ENCODE results near the gene KRT35.

KRT35 gene

DNA sequence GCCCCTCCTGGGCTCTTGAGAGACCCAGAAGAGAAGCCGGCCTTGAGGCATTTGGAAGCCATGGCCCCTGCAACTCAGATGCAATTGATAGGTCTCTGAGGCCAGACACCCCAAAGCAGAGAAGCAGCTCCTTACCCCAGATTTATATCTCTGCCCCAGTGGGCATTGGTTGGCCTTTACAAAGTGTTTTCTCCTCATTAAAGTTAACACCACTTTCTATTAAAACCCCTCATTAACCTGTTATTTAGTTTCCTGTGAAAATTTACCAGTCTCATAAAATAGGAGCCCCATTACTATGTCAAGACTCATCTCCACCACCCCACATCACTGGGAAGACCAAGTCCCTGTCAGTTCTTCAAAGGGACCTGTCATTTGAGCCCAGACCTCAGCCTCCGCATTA lies at the start of gene KRT35:
TSS of gene KRT35 (minus strand) at position 116 of the 400 bp plus-strand sequence. CDS start at position 62, 54 bp downstream.
- DNase-seq: no peak

DNA sequence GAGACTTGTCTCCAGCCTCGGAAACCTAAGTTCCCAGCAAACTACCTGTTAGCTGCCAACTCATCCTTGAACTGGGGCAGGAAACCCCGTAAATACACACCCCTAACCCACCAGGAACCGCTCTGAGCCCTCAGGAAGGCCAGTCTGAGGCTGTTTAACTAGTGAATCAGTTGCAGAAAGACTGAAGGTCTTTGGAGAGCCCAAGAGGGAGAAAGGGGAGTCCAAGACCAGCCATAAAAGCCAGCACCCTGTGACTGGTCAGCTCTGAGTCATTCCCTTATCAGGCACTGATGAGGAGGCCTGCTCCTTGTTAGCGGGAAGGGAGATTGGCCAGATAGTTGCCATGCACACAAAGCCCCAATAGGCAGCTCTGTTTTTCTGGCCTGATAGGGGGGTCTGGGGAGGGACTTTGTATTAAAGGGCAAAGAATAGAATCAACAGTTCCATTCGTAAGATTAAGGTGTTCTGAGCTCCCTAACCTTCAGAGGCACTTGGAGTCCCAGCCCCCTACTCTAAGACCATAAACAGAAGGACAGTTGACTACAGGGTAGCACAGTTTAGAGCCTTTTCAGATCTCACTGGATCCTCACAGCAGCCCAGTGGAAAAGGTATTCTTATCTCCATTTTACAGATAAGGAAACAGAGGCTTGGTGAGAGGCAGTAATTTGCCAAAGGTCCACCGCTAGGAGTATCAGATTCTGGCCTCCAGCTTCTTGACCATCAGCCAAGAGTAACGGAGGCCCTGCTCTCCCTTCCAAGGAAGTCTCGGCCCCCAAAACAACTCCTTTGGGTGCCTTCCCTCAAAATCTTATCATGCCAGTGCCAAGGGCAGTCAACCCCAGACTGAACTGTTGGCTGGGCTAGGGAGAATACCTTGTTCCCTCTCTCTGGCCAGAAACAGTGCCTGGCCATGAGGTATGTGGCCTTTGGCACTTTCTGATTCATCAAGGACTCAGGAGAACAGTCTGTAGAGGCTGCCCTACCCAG lies 49.4 kb upstream of the KRT35 start:
- no peak for DNase-seq

DNA sequence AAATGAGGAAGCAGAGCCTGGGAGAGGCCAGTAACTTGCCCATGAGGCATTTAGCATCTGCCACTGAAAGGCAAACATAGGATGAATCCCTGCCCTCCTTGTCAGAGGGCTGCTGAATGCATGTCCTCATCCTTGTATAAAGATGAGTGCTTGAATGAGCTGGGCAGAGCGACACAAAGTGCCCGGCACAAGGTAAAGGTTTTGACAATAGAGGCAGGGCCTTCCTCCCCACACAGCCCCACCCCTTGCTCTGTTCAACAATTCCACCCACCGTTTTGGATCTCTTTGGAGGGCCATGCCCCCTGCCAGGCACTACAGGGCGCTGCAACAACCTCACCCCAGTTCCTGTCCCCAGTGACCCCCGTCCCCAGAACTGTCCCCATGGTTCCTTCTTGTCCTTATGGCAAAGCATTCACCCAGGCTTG lies 48.6 kb upstream of the KRT35 start:
- DNase-seq: no peak

DNA sequence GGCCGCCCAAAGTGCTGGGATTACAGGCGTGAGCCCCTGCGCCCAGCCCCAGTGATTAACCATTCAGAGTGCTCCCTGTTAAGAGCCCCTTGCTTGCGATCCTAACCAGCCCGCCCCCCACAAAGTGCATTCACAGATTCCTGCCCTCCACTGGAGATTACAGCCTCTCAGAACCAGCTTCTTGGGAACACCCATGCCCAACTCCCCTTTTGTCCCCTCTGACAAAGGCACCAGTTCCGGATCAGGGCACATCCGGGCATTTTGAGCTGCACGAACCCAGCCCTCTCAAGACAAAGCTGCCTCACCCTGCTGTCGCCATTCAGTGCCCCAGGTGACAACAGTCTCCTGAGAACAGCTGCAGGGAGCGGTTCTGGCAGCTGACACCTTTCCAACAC lies 48.0 kb upstream of the KRT35 start:
- no peak for DNase-seq

DNA sequence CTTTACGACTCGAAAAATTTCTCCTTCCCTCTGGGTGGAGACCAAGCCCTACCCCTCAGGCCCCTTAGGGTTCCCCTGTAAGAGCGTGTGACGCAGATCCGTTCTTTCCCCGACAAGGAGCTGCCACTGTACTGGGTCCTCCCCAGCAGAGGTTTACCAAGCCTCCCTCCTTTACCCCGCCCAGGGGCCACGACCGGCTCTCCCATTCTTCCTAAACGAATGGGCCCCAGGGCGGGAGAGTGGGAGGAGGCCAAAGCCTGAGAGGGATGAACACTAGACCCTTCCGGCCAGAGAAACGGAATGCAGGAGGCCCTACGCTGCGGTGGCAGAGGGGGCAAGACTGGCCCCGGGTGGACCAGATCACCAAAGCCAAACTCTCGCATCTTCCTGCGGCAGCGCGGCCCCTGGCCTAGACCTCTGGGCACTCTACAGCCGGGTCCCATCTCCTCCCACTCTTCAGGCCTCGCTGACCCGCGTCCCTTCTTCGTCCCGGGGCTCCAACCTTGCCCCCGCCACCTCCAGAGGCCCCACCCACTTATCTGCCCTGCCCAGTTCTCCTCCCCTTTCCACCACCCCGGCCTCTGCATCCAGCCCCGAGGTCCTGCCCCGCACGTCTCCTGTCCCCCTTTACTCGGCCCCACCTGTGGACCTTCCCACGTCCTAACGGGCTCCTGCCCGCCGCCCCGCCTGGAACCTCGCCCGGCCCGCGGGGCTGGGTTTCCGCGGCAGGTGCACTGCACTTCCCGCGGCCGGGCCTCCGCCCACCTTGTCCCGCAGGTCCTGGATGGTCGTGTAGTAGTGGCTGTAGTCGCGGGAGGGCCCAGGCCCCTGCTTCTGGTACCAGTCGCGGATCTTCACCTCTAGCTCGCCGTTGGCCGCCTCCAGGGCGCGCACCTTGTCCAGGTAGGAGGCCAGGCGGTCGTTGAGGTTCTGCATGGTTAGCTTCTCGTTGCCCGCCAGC lies 46.4 kb upstream of the KRT35 start:
- DNase-seq: peak; percentile 34

DNA sequence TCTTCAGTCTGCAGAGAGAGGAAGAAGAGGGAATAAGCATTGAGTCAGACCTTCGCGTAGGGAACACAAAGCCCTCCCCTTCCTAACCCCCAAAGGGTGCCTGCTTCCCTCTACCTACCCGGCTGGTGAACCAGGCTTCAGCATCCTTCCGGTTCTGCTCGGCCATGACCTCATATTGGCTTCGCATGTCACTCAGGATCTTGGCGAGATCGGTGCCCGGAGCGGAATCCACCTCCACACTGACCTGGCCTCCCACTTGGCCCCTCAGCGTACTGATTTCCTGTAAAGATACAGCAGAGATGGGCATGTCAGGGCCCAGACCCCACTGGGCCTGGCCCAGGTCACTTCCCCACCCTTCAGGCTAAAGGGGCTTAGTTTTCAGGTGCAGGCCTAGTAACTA lies 43.3 kb upstream of the KRT35 start:
- no peak for DNase-seq

DNA sequence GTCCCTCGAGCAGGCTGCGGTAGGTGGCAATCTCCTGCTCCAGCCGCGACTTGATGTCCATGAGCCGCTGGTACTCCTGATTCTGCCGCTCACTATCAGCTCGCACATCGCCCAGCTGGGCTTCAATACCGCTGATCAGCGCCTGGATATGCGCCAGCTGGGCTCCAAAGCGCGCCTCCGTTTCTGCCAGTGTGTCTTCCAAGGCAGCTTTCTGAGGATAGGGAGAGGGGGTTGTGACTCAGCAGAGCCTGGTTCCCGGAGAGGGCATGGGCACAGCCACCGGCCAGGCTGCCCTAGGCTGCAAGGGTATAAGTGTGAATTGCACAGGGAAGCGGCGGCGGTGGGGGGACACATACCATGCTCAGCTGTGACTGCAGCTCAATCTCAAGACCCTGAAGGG lies 42.8 kb upstream of the KRT35 start:
- no peak for DNase-seq

DNA sequence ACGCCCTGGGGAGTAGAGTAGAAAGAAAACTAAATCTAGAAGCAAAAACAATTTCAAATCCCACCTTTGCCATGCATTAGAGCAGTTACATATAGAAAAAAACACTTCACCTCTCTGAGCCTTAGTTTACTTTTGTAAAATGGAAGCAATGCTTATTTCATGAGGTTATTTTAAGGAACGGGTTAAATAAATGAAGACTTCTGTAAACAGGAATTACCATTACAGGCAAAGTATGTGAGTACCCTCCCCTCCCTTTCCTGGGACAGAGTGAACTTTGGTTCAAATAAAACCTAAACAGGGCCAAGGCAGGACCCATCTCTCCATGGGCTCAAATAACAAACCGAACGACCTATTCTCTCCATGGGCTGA lies 42.3 kb upstream of the KRT35 start:
- no peak for DNase-seq

DNA sequence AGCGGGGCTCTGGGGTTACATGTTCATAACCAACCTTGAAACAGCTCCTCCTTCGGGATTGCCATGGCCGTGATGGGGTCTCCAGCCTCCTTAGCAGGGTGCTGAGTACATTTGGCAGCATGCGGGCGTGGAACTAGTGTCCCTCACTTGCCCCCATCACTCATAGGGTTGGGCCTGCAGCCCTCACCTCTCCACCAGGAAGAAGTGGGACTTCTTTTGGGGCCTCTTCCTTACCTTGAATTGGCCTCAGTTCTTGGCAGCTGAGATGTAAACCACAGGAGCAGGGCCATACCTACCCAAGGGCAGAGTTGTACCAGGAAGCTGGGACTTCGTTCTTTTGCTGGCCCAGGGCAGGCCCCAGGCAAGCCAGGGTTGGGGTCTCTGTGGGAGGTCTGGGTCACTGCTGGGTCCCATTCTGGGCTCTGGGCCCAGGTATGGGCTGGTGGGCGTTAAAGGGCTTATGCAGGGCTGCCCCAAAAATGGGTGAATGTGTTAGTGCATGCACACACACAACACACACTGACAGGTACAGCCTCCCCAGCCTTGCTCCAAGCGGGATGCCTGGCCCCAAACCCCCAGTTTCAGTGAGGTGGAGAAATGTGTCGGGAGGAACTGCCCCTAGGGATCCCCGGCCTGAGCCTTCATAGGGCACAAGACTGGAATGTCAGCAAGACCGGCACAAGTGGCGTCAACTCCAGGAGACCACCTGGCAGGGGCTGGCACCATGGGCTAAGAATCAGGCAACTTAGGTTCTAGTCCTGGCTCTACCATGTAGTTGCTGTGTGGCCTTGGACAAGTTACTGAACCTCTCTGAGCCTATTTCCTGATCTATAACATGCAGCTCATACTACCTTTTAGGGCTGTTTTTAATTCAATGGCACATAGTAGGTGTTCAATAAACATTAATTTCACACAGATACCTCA lies 41.6 kb upstream of the KRT35 start:
- no peak for DNase-seq

DNA sequence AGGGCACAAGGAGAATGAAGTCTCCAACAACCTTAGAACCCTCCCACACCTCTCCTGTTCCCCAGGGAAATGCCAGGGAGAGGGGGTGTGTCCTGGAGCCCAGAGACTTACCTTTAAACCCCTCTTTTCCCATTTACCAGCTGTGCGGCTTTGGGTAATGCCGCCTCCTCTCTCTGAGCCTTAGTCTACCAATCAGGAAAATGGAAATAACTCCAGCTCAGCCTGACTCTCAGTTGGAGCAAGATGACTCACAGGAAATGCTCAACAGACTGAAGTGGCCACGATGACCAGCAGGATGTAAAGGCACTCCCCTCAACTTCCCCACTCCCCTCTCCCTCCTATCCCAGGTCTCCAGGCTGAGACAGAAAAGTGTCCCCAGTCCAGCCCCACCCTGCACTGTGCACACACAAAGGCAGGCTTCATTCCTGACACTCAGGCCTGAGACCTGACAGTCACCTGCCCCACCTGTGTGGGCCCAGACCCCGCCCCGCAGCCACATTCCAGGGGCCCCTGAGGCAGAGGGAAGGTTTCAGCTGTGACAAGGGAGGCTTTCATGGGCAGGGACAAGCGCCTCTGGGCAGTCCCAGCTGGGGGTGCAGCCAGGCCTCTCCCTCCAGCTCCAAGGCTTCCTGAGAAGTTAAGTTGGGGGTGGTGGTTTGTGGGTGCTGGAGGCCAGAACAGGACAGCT lies 40.8 kb upstream of the KRT35 start:
- DNase-seq: no peak

DNA sequence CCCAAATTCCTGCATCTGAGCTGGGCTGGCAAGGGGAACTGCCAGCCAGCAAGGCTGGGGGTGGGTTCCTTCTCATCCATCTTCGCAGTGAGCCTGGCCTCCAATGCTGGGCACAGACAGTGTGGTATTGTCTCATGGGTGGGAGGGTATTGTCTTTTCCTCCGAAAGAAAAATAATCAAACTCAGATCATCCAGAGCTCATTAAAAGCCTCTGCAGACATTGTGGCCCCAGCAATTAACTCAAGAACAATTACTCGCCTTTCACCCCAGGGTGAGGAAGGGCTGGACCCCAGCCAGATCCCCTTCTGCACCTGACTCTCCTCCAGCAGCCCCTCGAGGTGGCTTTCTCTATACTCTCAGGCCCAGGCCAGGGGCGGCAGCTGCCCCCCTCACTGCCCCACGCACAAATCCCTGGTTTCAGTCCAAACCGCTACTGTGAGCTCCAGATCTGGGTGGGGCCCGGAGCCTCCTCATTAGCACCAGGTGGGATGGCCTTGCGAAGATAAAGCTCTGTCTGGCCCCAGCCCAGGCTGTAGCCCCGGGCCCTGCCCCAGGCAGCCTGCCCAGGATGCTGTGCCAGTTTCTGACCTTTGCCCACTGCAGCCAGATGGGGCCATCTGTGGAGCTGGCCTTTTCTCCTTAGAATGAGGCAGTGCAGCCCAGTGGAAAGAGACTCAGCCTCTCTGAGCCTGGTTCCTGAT lies 40.0 kb upstream of the KRT35 start:
- DNase-seq: no peak

DNA sequence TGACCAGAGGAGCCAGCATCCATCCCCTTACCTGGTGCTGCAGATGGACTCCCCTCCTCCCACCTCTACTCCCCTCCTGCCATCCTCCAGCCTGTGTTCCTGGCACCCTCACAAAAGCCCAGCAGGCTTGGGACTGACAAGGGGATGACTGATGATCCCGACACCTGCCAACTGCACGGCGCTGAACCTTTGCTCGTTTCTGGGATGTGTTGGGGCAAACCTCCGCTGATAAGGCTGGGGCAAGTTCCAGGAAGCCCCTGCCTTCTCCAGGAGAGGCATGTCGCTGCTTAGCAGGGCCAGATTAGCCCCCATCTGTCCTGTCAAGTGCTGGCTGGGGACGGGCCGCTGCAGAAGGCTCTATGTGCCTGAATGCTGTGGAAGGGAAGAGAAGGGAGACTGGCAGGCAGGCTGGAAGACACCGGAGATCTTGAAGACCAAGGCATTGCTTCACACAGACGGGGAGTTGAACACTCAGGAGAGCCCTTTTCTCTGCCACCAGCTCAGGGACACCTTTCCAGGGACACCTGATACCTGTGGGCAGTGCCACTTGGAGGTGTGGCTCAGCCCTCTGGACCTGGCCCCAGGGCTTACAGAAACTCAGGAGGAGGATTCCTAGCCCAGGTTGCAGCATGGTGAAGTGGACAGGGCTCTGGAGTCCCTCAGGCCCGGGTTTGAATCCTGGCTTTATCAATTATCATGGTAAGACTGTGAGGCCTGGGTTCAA lies 38.7 kb upstream of the KRT35 start:
- DNase-seq: no peak

DNA sequence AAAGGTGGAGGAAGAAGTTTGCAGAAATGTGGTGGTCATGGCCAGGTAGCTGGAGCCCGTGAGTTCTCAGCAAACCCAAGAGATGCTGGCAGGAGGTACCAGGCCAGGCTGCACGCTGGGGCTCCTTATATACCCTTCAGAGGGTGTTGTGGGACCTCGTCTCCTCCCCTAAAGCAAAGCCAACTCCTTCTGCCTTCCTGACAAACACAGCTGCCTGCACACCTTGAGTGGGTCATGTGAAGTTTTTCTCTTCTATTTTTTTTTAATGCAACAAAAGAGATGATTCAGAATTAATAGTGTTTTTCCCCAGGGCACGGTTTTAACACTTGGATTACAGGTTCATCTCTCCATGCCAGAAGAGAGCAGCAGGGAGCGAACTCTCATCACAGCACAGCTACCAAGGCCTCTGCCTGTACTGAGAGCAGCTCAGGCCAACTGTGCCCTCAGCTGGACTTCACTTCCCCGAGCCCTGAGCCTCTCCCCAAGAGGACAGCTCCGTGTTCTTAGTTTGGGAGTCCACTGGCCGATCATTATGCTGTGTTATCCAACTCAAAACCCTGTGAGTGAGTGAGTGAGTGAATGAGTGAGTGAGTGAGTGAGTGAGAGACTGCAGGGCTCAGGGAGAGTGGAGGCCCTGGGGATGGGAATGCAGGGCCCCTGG lies 38.0 kb upstream of the KRT35 start, which contains the start of gene KRT15:
TSS of gene KRT15 (minus strand) at position 102 of the 661 bp plus-strand sequence. CDS start at position 39, 63 bp downstream.
- no peak for DNase-seq

DNA sequence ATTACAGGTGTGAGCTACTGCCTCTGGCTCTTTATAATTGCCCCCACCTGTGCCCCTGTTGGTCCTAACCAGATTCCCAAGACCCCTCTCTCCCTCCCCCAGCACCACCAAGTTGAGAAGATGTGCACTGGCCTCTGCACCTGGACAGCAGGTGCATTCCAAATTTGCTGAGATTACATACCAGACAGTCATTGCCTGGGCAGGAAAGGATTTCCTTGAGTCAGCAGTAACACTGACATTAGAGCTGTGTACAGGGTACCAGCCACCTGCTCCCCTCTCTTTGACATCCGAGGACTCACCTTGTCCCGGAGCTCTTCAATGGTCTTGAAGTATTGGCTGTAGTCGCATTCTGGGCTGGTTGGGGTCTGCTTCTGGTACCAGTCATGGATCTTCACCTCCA lies 37.1 kb upstream of the KRT35 start:
- no peak for DNase-seq

DNA sequence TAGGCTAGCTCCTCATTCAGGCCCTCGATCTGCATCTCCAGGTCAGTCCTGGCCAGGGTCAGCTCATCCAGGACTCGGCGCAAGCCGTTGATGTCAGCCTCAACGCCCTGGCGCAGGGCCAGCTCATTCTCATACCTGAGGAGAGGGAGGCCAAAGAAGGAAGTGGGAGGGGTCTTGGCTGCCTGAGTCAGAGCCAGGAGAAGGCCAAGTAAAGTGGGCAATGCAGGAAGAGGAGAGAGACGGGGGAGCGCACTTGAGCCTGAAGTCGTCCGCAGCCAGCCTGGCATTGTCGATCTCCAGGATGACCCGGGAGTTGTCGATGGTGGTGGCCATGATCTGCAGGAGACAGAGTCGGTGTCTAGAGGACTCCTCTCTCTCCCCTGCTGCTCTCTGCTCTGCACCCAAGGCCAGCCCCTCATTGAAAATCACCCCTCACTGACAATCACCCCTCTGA lies 35.9 kb upstream of the KRT35 start:
- no peak for DNase-seq

DNA sequence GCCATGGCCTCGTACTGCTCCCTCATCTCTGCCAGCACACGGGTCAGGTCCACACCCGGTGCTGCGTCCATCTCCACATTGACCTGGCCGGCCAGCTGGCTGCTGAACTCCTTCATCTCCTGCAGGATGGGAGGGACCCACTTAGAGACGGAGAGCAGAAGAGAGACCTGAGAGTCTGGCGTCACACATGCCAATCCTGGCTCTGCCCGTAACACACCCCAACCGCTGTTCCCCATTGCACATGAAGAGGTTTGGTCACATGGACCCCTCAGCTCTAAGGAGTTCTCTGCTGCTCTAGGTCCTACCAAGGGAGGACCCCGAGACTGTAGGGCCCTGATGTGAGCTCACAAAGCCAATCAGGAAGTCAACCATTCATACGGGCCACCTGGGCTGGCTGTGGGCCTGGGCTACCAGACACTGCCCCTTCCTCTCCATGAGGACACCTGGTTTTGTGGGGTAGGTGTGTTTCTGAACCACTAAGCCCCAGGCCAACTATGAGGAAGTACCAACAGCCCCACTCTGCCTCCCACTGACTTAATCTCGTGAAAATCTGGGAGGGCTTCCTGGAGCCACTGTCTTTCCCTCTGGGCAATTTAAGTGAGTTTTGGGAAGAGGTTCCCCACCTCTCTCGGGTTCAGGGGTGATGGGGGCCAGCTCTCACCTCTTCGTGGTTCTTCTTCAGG lies 35.3 kb upstream of the KRT35 start:
- DNase-seq: no peak

DNA sequence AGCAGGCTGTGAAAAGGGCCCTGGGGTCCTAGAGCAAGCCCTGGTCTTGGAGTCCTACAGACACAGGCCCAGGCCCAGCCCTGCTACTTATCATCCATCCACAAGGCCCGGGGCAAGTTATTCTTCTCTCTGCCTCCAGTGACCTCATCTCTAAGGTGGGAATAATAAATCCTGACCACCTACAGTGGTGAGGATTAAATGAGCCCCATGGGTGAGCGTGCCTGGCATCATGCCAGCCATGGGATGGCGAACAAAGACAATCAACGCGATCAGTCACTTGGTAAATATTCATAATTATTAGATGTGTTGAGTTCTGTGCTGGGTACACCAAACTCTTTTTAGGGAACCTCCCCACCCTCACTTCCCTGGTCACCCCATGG lies 32.2 kb upstream of the KRT35 start:
- DNase-seq: no peak

DNA sequence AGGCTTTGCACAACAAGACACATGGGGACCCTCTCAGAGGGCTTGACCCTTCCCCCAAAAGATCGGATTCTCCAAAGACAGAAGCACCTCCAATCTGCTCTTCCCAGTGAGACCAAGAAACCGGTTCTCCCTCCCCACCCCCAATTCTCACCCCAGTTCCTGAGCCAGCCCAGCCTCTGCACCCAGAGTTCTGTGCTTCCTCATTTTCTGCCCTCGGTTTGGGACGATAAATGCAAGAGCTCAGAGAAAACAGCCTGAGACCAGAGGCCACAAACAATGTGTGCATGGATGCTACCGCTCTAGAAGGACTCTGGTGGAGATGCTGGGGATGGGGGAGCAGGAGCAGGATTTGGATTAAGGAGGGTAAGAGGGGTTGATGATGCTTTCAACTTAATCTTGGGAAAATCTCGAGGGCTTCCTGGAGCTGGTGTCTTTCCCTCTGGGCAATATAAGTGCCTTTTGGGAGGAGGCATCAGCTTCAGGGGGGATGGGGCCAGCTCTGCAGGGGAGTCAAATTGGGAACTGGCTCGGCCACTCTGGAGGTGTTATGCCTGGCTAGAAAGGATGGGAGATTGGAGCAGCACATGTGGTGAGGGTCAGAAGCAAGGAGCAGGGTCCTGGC lies 31.7 kb upstream of the KRT35 start:
- no peak for DNase-seq

DNA sequence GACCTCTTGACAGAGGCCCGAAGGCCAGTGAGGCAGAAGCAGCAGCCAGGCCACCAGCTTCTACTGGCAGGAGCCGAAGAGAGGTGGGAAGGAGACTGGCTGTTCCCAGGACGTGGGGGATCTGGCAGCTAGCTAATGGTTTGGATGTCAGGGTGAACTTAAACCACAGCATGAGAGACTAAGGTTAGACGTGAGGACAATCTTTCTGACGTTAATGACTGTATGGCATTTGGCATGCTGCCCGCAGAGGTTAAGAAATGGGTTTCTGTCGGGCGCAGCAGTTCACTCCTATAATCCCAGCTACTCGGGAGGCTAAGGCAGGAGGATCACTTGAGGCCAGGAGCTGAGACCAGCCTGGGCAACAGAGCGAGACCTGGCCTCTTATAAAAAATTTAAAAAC lies 30.8 kb upstream of the KRT35 start:
- no peak for DNase-seq
